Stimulated activated CD8-positive, alpha-beta memory T cell treated with anti-CD3 and anti-CD28 coated beads, Interleukin-12 subunit alpha, Interleukin-12 subunit beta, amount 100 ng/mL, for 4 hours (primary cell): ENCODE measurements around the gene ELF1.
"Not testable (repeated sequence)": the region's sequence is repeated elsewhere in the genome, so short reads cannot be mapped to it uniquely, and the experiment has no call there.

Experiments
- DNase-seq: peaks from one replicate; pipeline ENCODE4 v3.0.0-alpha.2; 2020; ENCODE audit warnings: low read depth

The ELF1 gene

DNA sequence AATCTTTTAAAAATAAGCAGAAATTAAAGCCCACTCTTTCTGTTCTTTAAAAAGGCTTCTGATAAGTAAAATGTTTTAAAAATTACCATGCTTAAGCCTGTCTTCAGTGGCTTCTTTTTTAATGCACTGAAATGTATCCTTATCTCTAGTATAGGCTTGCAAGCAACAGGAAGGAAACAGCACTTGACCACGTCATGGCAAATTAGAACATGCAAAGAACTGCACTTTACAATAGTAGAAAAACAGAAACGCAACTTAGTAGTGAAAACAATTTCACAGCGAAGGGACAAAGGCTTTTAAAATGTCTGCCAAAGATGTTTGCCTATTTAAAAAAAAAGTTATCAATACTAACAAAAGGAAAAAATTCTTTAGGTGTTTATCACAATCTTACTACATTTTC is 36.3 kb downstream of the ELF1 start:
- DNase-seq, result peak; percentile 22

DNA sequence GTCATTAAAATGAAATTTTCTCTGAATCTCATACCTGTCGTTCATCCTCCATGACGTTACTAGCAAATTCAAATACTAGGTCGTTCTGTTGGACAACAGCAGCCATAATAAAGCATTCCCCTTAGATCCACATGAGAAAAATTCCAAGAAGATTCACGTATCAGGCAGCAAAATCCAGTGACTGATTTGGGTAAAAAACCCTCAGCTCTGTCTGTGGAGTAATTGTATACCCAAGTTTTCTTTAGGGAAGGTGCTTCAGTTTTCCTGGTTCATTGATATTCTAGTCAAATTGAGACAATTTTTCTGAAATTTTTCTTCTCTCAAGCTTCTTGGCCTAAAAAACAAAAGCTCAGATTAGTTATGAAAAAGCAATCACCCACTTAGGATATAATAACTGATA is 37.2 kb downstream of the ELF1 start:
- no peak for DNase-seq

DNA sequence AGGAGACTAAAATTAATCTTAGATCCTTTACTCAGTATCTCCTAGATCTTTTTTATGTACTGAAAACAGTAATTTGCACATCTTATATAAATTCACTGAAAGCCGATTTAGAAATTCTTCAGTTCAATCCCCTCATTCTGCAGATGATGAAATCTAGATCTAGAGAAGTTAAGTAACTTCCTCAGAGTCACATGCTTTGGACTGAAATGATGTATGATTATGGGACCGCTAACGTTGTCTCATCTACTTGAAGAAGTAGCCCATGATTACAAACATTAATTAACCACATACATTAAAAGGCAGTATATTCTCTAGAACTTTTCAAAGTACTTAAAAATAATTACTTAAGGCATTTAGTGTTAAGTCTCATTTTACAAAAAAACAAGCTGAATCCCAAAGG is 37.8 kb downstream of the ELF1 start:
- DNase-seq, result no peak

DNA sequence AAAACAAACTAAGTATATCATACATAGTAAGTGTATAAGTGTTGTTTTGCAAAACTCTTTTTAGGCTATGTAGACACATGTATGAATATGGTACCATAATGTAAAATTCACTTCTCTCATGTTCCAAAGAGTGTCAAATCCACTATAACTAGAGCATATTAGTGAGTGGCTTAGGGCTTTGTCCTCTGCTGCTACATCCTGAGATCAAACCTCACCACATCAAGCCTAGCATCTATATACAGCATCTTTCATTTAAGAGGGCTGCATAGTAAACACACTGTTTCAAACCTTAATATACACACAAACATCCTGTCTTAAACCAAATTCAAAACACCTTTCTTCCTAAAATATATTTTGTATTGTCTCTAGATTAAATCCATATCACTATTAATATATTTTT is 38.7 kb downstream of the ELF1 start:
- DNase-seq, result no peak

GRCh38 chr13:40979232-40979631 is 39.9 kb downstream of the ELF1 start:
- DNase-seq, result no peak

GRCh38 chr13:40978109-40978508 is 41.0 kb downstream of the ELF1 start:
- DNase-seq, result not testable (repeated sequence)

DNA sequence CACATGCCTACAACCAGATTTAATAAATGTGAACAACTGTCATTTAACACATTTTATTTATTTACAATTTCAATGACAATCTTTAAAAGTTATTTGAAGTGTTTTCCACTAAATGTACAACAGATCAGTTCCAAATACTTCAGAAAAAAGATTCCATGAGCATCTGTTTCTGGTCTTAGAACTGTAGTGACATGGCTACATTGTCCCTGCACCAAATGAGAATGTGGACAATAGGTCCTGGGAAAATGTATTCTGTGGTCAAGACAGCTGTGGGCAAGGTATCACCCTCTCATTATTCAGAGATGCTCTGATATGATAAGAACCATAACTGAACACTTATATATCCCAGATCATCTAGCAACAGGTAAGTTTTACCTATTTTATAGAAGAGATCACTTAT is 43.7 kb downstream of the ELF1 start:
- DNase-seq, result no peak

DNA sequence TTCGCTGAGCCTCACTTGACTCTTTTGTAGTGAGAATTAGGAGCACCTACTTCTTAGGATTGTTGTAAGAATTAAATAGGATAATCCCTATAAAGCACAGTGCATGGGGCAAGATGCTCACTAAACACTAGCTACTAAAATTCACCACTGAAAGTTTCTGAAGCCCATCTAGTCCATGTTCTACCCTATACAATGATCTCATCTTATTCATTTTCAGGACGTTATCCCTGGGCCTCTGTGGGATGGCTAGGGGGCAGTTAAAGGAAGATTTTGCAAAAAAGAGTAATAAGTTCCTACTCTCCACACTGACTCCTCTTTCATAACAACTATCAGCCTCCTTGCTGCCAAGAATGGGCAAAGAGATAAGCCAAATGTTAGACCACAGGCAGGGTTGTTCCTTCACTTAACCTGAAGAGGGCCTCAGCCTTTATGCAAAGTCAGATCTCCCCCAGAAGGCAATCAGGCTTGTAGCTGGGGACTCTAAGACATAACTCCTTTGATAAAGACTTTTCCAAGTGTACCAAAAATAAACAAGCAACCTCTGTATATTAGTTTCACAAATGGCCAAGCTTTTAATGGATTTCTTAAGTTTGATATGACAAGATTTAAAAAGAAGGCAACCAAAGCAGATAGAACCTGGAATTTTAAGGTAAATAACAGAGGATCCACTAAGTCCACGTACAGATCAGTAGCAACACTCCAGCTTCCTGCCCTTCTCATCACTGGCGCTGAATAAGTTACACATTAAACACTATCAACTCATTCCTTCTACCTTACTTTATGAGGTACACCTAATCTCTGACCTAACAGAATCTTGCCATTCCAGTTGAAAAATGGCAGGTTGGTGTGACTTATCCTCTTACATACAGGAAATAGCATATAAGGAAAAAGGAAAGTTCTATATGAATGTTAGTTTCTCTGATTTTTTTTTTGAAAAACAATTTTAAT is 44.4 kb downstream of the ELF1 start:
- no peak for DNase-seq

- DNase-seq, result no peak
Observed at GRCh38 chr13:40973409-40973808, 45.7 kb downstream of the ELF1 start.

DNA sequence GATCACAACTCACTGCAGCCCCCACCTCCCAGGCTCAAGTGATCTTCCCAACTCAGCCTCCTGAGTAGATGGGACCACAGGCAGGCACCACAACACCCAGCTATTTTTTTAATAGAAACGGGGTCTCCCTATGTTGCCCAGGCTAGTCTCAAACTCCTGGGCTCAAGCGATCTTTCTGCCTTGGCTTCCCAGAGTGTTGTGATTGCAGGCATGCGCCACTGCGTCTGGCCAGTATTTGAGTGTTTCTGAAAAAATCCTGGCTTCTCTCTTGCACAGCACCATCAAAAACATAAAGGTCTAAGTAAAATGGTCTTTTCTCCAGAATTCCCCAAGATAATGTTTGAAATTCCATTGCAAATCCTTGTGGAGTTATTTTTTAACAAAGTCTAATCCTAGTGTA is 47.8 kb downstream of the ELF1 start:
- no peak for DNase-seq

GRCh38 chr13:40970803-40971202 is 48.3 kb downstream of the ELF1 start:
- no peak for DNase-seq

- DNase-seq, result no peak
Observed at GRCh38 chr13:40969169-40969901, 49.8 kb downstream of the ELF1 start.

DNA sequence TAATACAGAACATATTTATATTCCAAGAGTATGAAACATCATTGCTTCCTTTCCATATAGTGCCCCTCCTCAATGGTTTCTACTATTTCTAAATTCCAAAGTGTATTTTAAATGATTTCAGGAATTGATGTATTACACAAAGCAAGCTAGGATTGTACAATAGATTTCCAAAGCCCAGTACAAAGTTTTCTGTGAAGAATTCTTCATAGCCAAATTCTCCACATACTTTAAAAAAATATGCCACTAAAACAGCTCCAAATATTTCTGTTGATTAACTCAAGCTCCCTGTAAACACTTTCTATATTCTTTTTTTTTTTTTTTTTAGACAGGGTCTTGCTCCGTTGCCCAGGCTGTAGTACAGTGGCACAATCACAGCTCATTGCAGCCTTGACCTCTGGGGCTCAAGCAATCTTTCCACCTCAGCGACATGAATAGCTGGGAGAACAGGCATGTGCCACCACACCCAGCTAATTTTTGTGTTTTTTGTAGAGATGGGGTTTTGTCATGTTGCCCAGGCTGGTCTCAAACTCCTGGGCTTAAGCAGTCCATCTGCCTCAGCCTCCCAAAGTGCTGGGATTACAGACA is 50.6 kb downstream of the ELF1 start:
- no peak for DNase-seq

DNA sequence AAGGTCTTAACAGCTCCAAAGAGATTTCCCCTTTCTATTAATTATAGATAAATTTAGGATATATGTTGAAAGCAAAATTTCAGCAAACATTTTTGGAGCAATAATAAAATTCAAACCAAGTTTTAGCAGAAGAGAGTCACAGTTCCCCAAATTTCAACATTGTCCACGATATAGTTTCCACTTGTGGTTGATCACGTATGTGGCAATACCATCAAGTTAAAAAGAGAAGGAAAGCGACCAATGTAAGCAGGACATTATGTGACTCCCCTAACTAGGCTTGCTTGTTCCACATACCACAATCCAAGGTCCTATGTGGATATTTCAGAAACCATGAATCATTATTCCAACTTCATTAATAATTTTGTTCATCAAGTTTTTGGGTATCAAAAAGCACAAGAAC is 52.8 kb downstream of the ELF1 start:
- no peak for DNase-seq

GRCh38 chr13:40963927-40964326 is 55.2 kb downstream of the ELF1 start:
- no peak for DNase-seq

GRCh38 chr13:40961826-40962225 is 57.3 kb downstream of the ELF1 start:
- no peak for DNase-seq

- no peak for DNase-seq
Observed at GRCh38 chr13:40961214-40961613, 57.9 kb downstream of the ELF1 start.

- no peak for DNase-seq
Observed at GRCh38 chr13:40960716-40961115, 58.4 kb downstream of the ELF1 start.

GRCh38 chr13:40958655-40959054 is 60.5 kb downstream of the ELF1 start:
- DNase-seq, result no peak

GRCh38 chr13:40946485-40946884 is 72.6 kb downstream of the ELF1 start:
- DNase-seq, result no peak

DNA sequence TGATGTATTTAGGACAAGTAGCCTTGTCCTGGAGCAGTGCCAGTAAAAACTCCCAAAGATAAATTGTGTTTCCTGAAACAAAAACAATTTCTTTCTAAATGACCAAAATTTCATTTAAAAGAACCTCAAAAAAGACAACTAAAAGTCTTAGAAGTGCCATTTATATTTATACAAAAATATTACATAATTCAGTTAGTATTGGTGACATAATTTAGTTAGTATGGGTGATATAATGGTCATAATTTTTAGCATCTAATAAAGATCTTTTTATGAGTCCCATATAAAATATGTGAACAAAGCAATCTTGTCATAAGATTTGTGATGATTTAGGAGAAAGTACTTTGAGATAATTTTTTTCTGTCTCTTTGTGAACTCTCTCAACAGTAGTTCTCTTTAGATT is 76.0 kb downstream of the ELF1 start:
- no peak for DNase-seq

- no peak for DNase-seq
Observed at GRCh38 chr13:40941581-40941980, 77.5 kb downstream of the ELF1 start.

DNA sequence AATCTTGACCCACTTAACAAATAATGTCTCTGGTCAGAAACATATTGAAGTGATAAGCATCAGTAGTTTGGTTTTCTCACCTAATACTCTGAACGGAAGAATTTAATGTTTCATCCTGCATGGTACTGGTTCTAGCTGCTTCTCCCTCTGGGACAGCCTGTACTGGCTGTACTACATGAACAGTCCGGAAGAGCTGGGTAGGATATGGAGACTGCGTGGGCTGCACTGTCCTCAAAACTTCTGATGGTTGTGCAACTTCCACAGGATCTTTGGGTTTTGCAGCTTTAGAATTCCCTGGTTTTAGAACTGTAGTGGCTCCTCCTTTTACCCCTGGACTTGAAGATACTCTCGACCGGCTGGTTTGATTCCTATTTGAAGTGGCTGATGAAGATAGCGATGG is 78.3 kb downstream of the ELF1 start:
- DNase-seq, result no peak
